HG02759 (cell line): Measurements from ENCODE around the gene LYPD6B.

Experiments used
- ATAC-seq: cut with Tn5 transposase; IDR thresholded peaks from one replicate; pipeline ENCODE4 v1.9.1; 2021; ENCODE audit warnings: mild to moderate bottlenecking, moderate library complexity; ENCODE audit not compliant: unreplicated experiment

The LYPD6B gene

GRCh38 chr2:149104221-149104620 is 65.7 kb downstream of the LYPD6B start:
- no peak for ATAC-seq

- no peak for ATAC-seq
These were observed 73.6 kb downstream of the LYPD6B start for GRCh38 chr2:149112068-149112467.

GRCh38 chr2:149112713-149113112 is 74.2 kb downstream of the LYPD6B start:
- ATAC-seq = no peak

GRCh38 chr2:149115781-149116180 is 77.3 kb downstream of the LYPD6B start:
- ATAC-seq = no peak

GRCh38 chr2:149119368-149119767 is 80.9 kb downstream of the LYPD6B start:
- ATAC-seq = no peak

GRCh38 chr2:149122516-149122915 is 84.0 kb downstream of the LYPD6B start:
- no peak for ATAC-seq

- no peak for ATAC-seq
These were observed 86.7 kb downstream of the LYPD6B start for GRCh38 chr2:149125031-149125725.

GRCh38 chr2:149129433-149129832 is 90.9 kb downstream of the LYPD6B start:
- no peak for ATAC-seq

- no peak for ATAC-seq
These were observed 93.8 kb downstream of the LYPD6B start for GRCh38 chr2:149132339-149132738.

GRCh38 chr2:149132901-149133300 is 94.4 kb downstream of the LYPD6B start:
- no peak for ATAC-seq

GRCh38 chr2:149134335-149134923 is 95.9 kb downstream of the LYPD6B start:
- ATAC-seq = no peak

- ATAC-seq = no peak
These were observed 97.6 kb downstream of the LYPD6B start for GRCh38 chr2:149136111-149136510.

- ATAC-seq = no peak
These were observed 102.5 kb downstream of the LYPD6B start for GRCh38 chr2:149141046-149141445.

- ATAC-seq = no peak
These were observed 105.2 kb downstream of the LYPD6B start for GRCh38 chr2:149143734-149144133.

GRCh38 chr2:149145314-149146295 is 107.1 kb downstream of the LYPD6B start:
- no peak for ATAC-seq

GRCh38 chr2:149146876-149147275 is 108.4 kb downstream of the LYPD6B start:
- ATAC-seq = no peak

GRCh38 chr2:149148194-149149006 is 109.9 kb downstream of the LYPD6B start:
- ATAC-seq = no peak

- no peak for ATAC-seq
These were observed 110.5 kb downstream of the LYPD6B start for GRCh38 chr2:149149007-149149297.

- no peak for ATAC-seq
These were observed 114.0 kb downstream of the LYPD6B start for GRCh38 chr2:149152469-149152953.

GRCh38 chr2:149155196-149155969 is 116.9 kb downstream of the LYPD6B start:
- no peak for ATAC-seq
